Kidney epithelial cell (primary cell): ENCODE data around the gene INIP. TPM values are rescaled to one million over a fixed set of nuclear protein-coding genes. Genes with fewer than 3 reads are reported as not detected.
A peak's percentile ranks its signal among the peaks of the same experiment; 100 is the strongest.

Experiments used
- DNase-seq: peaks from one replicate; pipeline ENCODE4 v3.0.0-alpha.2; 2010; ENCODE audit warnings: low read depth
- H3K27me3 ChIP-seq: 2 replicates; pipeline ENCODE4 v1.6.0; 2011; ENCODE audit warnings: low read length; ENCODE audit not compliant: control insufficient read depth, insufficient read depth
- H3K36me3 ChIP-seq: 2 replicates; pipeline ENCODE4 v1.5.1; 2011; ENCODE audit warnings: low read length; ENCODE audit not compliant: control insufficient read depth, insufficient read depth
- H3K4me3 ChIP-seq: 2 replicates; pipeline ENCODE4 v1.5.1; 2011; ENCODE audit warnings: low read depth, mild to moderate bottlenecking, control low read depth, low read length
- total RNA-seq: library from RNA; depleted of rRNA; stranded (reverse); fragments of >200 nt; gene quantifications from 2 replicates; pipeline ENCODE4 v1.2.3, GENCODE V29; 2015
- TF ChIP-seq, protein P1 (sequence below): IDR thresholded peaks from 2 replicates; pipeline ENCODE4 v1.5.1; 2011; ENCODE audit warnings: mild to moderate bottlenecking, moderate library complexity, low read length, control low read depth, inconsistent platforms; ENCODE audit not compliant: insufficient read depth, poor library complexity, severe bottlenecking

The INIP gene
- total RNA-seq, 1 donor from 2014 or later = 24.5 TPM

DNA sequence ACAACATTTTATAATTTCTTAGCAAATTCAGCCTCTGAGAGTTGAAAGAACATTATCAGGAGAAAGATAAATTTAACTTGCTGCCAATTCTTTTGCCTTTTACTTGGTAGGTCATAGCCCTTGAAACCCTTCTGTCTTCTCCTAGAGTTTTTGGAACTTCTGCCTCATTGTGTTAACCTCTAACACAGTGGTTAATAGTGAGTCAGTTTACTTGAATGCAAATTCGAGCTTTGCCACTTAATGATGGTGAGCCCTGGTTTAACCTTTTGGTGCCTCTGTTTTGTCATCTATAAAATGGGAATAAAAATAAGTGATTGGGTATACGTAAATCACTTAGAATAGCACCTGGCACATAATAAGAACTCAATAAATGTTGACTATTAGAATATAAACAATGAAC is 1.8 kb upstream of the INIP start:
- Histone ChIP-seq H3K36me3 (no peaks in the 10 kb centered on the region), H3K4me3 (no peak overlapping the region), H3K27me3 (no peaks in the 10 kb centered on the region)
- no peak for DNase-seq
- TF ChIP-seq, protein P1, sequence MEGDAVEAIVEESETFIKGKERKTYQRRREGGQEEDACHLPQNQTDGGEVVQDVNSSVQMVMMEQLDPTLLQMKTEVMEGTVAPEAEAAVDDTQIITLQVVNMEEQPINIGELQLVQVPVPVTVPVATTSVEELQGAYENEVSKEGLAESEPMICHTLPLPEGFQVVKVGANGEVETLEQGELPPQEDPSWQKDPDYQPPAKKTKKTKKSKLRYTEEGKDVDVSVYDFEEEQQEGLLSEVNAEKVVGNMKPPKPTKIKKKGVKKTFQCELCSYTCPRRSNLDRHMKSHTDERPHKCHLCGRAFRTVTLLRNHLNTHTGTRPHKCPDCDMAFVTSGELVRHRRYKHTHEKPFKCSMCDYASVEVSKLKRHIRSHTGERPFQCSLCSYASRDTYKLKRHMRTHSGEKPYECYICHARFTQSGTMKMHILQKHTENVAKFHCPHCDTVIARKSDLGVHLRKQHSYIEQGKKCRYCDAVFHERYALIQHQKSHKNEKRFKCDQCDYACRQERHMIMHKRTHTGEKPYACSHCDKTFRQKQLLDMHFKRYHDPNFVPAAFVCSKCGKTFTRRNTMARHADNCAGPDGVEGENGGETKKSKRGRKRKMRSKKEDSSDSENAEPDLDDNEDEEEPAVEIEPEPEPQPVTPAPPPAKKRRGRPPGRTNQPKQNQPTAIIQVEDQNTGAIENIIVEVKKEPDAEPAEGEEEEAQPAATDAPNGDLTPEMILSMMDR = no peak

DNA sequence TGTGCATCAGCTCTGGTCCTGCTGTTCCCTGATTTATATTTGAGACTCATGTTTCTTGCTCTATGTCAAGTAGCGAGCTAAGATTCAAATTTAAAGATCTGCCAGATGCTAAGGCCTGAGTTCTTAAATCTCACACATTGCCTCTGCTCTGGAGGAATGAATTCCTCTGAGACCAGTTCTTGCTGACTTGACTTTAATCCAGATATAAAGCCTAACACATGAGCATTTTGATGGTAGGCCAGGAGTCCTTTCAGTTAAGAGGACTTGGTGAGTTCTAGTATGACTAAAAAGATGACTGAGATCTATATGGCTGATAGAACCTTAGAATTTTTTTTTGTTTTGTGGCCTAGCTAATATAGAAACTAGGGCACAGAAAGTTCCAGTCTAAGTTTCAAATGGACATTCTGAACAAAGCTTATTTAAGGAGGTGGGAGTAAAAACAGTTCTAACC is 1.3 kb upstream of the INIP start:
- no peak overlapping the region for H3K4me3 ChIP-seq
- DNase-seq = no peak
- no peaks in the 10 kb centered on the region for H3K27me3 ChIP-seq
- no peaks in the 10 kb centered on the region for H3K36me3 ChIP-seq
- TF ChIP-seq, protein P1 = no peak

DNA sequence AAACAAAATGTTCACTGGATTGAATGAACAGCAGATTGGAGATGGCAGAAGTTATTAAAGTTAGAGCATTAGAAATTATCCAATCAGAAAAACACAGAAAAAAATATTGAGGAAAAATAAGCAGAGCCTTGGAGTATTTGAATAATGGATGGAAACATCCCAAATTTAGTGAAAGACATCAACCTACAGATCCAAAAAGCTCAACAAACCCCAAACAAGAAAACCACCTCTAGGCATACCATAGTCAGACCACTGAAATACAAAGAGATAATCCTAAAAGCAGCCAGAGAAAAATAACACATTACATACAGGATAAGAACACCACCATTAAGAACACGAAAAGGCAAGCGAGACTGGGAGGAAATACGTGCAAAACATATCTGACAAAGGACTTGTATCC is 5.2 kb downstream of the INIP start:
- H3K4me3 ChIP-seq = no peak overlapping the region
- no peak for DNase-seq
- H3K36me3 ChIP-seq = no peaks in the 10 kb centered on the region
- TF ChIP-seq, protein P1 = no peak
- no peaks in the 10 kb centered on the region for H3K27me3 ChIP-seq

DNA sequence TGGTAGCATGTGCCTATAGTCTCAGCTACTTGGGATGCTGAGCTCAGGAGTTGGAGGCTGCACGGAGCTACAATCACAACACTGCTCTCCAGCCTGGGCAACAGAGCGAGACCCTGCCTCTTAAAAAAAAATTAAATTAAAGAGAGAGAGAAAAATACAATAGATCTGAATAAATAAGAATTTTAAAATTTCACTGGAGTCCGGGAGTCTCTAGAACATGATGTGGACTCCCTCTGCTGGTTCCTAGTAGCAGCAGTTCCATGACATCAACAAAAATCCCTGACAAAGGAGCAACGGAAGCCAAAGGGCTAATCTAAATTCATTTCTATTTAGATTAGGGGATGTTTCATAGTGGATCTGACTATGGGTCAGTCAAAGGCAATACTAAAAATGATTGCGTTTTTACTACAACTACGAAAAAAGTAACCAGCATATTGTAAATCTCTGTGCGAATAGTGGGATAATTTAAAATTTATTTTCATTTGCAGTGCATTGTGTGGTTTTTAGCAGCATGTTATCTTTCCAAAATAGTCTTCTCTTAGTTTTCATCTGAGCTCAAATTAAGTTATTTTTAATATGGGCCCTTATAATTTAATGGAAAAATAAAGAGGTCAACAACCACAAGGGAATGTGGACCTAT is 6.7 kb downstream of the INIP start:
- TF ChIP-seq, protein P1 = peak; percentile 75
- Histone ChIP-seq H3K36me3 (no peaks in the 10 kb centered on the region), H3K27me3 (no peaks in the 10 kb centered on the region), H3K4me3 (no peak overlapping the region)
- DNase-seq = no peak

DNA sequence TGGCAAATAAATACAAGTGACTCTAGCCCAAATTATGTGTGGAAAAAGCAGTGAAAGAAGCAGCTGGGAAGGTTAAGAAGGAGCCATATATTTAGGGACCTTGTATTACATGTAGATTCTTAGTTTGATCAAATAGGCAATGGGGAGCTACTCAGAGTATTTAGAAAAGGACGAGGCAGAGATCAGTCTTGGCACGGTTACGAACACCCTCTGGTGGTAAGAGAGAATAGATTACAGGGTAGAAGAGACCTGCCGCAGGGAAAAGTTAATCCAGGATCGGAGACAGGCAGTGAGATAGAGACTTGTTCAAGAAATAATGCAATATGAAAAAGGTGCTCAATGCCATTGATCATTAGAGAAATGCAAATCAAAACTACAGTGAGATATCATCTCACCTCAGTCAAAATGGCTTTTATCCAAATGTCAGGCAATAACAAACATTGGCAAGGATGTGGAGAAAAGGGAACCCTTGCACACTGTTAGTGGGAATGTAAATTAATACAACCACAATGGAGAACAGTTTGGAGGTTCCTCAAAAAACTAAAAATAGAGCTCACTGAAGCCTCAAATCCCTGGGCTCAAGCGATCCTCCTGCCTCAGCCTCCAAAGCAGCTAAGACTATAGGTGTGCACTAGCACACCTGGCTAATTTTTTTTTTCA is 12.0 kb downstream of the INIP start:
- DNase-seq = no peak
- no peak overlapping the region for H3K4me3 ChIP-seq
- TF ChIP-seq, protein P1 = peak; percentile 56
- no peaks in the 10 kb centered on the region for H3K27me3 ChIP-seq
- H3K36me3 ChIP-seq = no peaks in the 10 kb centered on the region

DNA sequence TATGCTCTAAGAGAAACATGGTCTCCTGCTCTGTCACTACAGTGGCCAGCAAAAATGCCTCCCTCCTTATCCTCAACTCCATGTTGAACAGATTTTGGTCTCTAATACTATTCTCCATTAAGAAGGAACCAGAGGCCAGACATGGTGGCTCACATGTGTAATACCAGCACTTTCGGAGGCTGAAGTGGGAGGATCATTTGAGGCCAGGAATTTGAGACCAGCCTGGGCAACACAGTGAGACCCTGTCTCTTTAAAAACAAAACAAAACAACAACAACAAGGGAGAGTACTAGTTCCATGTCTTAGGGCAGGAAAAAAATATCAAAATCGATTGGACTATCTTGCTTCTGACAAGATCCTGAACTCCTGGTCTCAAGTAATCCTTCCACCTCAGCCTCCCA is 14.6 kb downstream of the INIP start:
- H3K27me3 ChIP-seq = no peaks in the 10 kb centered on the region
- H3K4me3 ChIP-seq = no peak overlapping the region
- H3K36me3 ChIP-seq = no peaks in the 10 kb centered on the region
- DNase-seq = no peak
- TF ChIP-seq, protein P1 = no peak
